A549 (cell line): ENCODE data around the gene CYP26C1. TPM values are rescaled to one million over a fixed set of nuclear protein-coding genes. Genes with fewer than 3 reads are reported as not detected.

Experiments used
- ATAC-seq, 2 experiments: fragments of 200-7000 bp in 1 of 2; fragments of >200 bp in 1 of 2; cut with Nextera tagmentation in 1 of 2; cut with Tn5 transposase in 1 of 2; 3 replicates each; pipeline versions ENCODE4 v1.8.0 to v1.9.1; 2018 to 2020; ENCODE audit warnings: mild to moderate bottlenecking in 1 of 2, moderate library complexity in 1 of 2
- CTCF ChIA-PET: fragments of 300-600 bp; sonication (Branson Sonifier 250); formaldehyde crosslinking; extraction: SDS; loops from one replicate; lab custom pipeline; 2021; ENCODE audit warnings: antibody characterized with exemption, inconsistent platforms; lab: Yijun Ruan, JAX
- POLR2A ChIA-PET: fragments of 350-600 bp; formaldehyde crosslinking; extraction: SDS; loops from one replicate; lab custom pipeline; 2021; ENCODE audit warnings: antibody characterized with exemption, inconsistent platforms; lab: Yijun Ruan, JAX
- DNase-seq, 2 experiments: peaks; one replicate each; pipeline versions ENCODE4 v3.0.0 to v3.0.0-alpha.2; 2011 to 2016; ENCODE audit warnings: low read depth in 1 of 2, low spot score in 1 of 2
- FAIRE-seq: peaks from 2 replicates; lab custom pipeline; 2011; peaks lifted over from hg19 to GRCh38; lab: Jason Lieb, UNC
- H3K27ac ChIP-seq, 2 experiments: fragments of >200 bp; sonication (Bioruptor Twin); formaldehyde crosslinking; 3 replicates each; pipeline ENCODE4 v1.5.1; 2016 to 2017
- H3K4me1 ChIP-seq: fragments of >200 bp; sonication (Bioruptor Twin); formaldehyde crosslinking; 3 replicates; pipeline ENCODE4 v1.6.1; 2016
- H3K4me2 ChIP-seq: fragments of >200 bp; sonication (Bioruptor Twin); formaldehyde crosslinking; 3 replicates; pipeline ENCODE4 v1.6.1; 2016
- H3K4me3 ChIP-seq: fragments of >200 bp; sonication (Bioruptor Twin); formaldehyde crosslinking; 3 replicates; pipeline ENCODE4 v1.5.1; 2016
- H3K9me3 ChIP-seq: fragments of >200 bp; sonication (Bioruptor Twin); formaldehyde crosslinking; 3 replicates; pipeline ENCODE4 v1.6.1; 2016
- BHLHE40 ChIP-seq: IDR thresholded peaks from 2 replicates; pipeline ENCODE4 v1.6.1; 2012; ENCODE audit warnings: low read depth, low read length, inconsistent platforms
- CBX2 ChIP-seq: fragments of 200-600 bp; sonication (generic); IDR thresholded peaks from 2 replicates; pipeline ENCODE4 v1.6.1; 2016; ENCODE audit warnings: low read depth, mild to moderate bottlenecking, borderline replicate concordance
- EHMT2 ChIP-seq: fragments of 200-600 bp; sonication (generic); IDR thresholded peaks from 2 replicates; pipeline ENCODE4 v1.6.1; 2016; ENCODE audit warnings: antibody characterized with exemption, low read depth, mild to moderate bottlenecking, moderate library complexity
- EP300 ChIP-seq, 2 experiments: fragments of >200 bp; sonication (Bioruptor Twin); formaldehyde crosslinking; IDR thresholded peaks; 2 replicates in 1 of 2; 3 replicates in 1 of 2; pipeline ENCODE4 v1.6.1; 2016 to 2017
- ESRRA ChIP-seq: fragments of 150-350 bp; IDR thresholded peaks from 2 replicates; pipeline ENCODE4 v1.6.1; 2014; ENCODE audit warnings: mild to moderate bottlenecking, low read length, borderline replicate concordance
- FOSL2 ChIP-seq, 2 experiments: fragments of 450-650 bp in 1 of 2; fragments of >200 bp in 1 of 2; sonication (Bioruptor Twin) in 1 of 2; formaldehyde crosslinking; IDR thresholded peaks; 2 replicates each; pipeline versions ENCODE4 v1.5.0 to v1.6.1; 2016 to 2020; ENCODE audit warnings: mild to moderate bottlenecking in 1 of 2, moderate library complexity in 1 of 2
- FOXS1 ChIP-seq: fragments of 250-450 bp; sonication (Bioruptor Pico); IDR thresholded peaks from 2 replicates; pipeline ENCODE4 v1.5.0; 2020; ENCODE audit warnings: mild to moderate bottlenecking, moderate library complexity
- HEYL ChIP-seq: fragments of 250-450 bp; sonication (Bioruptor Pico); IDR thresholded peaks from 2 replicates; pipeline ENCODE4 v1.8.0; 2021; ENCODE audit warnings: mild to moderate bottlenecking, moderate library complexity
- KDM5A ChIP-seq: fragments of 200-600 bp; sonication (generic); IDR thresholded peaks from 2 replicates; pipeline ENCODE4 v1.6.1; 2016; ENCODE audit warnings: antibody characterized with exemption, mild to moderate bottlenecking
- NPAS2 ChIP-seq: fragments of 250-450 bp; sonication (Bioruptor Pico); IDR thresholded peaks from 2 replicates; pipeline ENCODE4 v1.8.0; 2022; ENCODE audit warnings: mild to moderate bottlenecking, moderate library complexity, borderline replicate concordance
- NR3C1 ChIP-seq: fragments of >200 bp; sonication (Bioruptor Twin); formaldehyde crosslinking; IDR thresholded peaks from 3 replicates; pipeline ENCODE4 v1.6.1; 2017
- POLR2A ChIP-seq: IDR thresholded peaks from 2 replicates; pipeline ENCODE4 v1.6.1; 2012; ENCODE audit warnings: mild to moderate bottlenecking, low read length
- POLR2AphosphoS2 ChIP-seq: conservative IDR thresholded peaks from 2 replicates; pipeline ENCODE4 v1.6.1; 2012; ENCODE audit warnings: low read length, improper control_type of control experiment, inconsistent platforms
- RAD21 ChIP-seq, 2 experiments: fragments of >200 bp in 1 of 2; sonication (Bioruptor Twin) in 1 of 2; formaldehyde crosslinking in 1 of 2; IDR thresholded peaks in 1 of 2; conservative IDR thresholded peaks in 1 of 2; 2 replicates in 1 of 2; 3 replicates in 1 of 2; pipeline ENCODE4 v1.6.1; 2012 to 2018; ENCODE audit warnings: inconsistent platforms in 1 of 2
- SMC3 ChIP-seq: fragments of >200 bp; sonication (Bioruptor Twin); formaldehyde crosslinking; IDR thresholded peaks from 3 replicates; pipeline ENCODE4 v1.6.1; 2018; ENCODE audit warnings: inconsistent platforms
- SREBF2 ChIP-seq: fragments of 450-650 bp; IDR thresholded peaks from 2 replicates; pipeline ENCODE4 v1.6.1; 2014; ENCODE audit warnings: mild to moderate bottlenecking, moderate library complexity
- ZSCAN20 ChIP-seq: fragments of 250-450 bp; sonication (Bioruptor Pico); IDR thresholded peaks from 2 replicates; pipeline ENCODE4 v1.8.0; 2022; ENCODE audit warnings: mild to moderate bottlenecking, moderate library complexity
- WGBS: methylation state at CpG from one replicate; pipeline ENCODE4 v1.1.6; 2017; ENCODE audit errors: missing lambda C conversion rate; 5-methylcytosine and 5-hydroxymethylcytosine counted together
- polyA plus RNA-seq, 4 experiments: library from polyadenylated mRNA; depleted of rRNA in 3 of 4; stranded (reverse); fragments of >200 nt; fragmentation: RNase III in 1 of 4; extraction: RNeasy Plus Mini Kit Qiagen cat#74134 plus additional on column Dnase treatment in 1 of 4; gene quantifications; 2 replicates in 3 of 4; 3 replicates in 1 of 4; pipeline ENCODE4 v1.2.3, GENCODE V29; 2011 to 2017
- TF ChIP-seq, protein P1 (sequence below): fragments of >200 bp; sonication (Bioruptor Twin); formaldehyde crosslinking; IDR thresholded peaks from 3 replicates; pipeline ENCODE4 v1.6.1; 2016
- TF ChIP-seq, protein P2 (sequence below): IDR thresholded peaks from 2 replicates; pipeline ENCODE4 v1.6.1; 2012; ENCODE audit warnings: low read depth, borderline replicate concordance
- TF ChIP-seq, protein P3 (sequence below): fragments of 150-350 bp; IDR thresholded peaks from 2 replicates; pipeline ENCODE4 v1.6.1; 2014; ENCODE audit warnings: low read depth, mild to moderate bottlenecking, low read length
- TF ChIP-seq, protein P4 (sequence below): IDR thresholded peaks from 2 replicates; pipeline ENCODE4 v1.6.1; 2012

The CYP26C1 gene
- polyA plus RNA-seq, 2 of the 4 experiments (the other 2 are of a cell fraction) = not detected

DNA sequence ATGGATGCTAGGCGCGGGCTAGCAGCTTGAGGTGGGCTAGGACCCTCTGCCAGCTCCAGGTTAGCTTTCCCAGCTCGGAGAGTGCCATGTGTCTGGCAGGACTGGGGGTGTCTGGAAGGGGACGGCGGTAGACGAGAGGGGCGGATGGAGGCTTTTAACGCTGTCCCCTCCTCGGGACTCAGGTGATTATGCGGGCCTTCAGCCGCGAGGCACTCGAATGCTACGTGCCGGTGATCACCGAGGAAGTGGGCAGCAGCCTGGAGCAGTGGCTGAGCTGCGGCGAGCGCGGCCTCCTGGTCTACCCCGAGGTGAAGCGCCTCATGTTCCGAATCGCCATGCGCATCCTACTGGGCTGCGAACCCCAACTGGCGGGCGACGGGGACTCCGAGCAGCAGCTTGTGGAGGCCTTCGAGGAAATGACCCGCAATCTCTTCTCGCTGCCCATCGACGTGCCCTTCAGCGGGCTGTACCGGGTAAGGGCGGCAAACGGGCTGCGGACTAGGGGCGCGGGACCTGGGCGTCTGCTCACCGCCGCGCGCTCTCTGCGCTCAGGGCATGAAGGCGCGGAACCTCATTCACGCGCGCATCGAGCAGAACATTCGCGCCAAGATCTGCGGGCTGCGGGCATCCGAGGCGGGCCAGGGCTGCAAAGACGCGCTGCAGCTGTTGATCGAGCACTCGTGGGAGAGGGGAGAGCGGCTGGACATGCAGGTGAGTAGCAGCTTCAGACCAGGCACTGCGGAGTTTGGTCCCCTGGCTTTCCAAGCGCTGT is 14.2 kb downstream of the CYP26C1 start:
- 89% methylated on average over 65 of the region's 67 CpGs for WGBS
- Histone ChIP-seq H3K9me3 (no peaks in the 10 kb centered on the region), H3K4me3 (peak overlapping the region; percentile 61), H3K4me1 (peaks cover 26% of the 10 kb centered on the region; the same call in 2 of the 3 replicates), H3K27ac (peak overlapping the region; percentile 57 to 86), H3K4me2 (peak overlapping the region; percentile 96)
- no peak for DNase-seq
- ATAC-seq = no peak
- FAIRE-seq = no peak
- CTCF ChIA-PET = interaction anchor here (0.6 to 8.8 kb wide), 13 partner anchors 10 to 275 kb away, joined by 3 to 88 read pairs (median 4); no protein-coding TSS in a partner anchor
- POLR2A ChIA-PET = interaction anchor here (1.2 kb wide), 1 partner anchor 183 kb away, joined by 4 read pairs; no protein-coding TSS in a partner anchor
- TF ChIP-seq CBX2 = no peak
- TF ChIP-seq NR3C1 = no peak
- no peak for TF ChIP-seq FOSL2 (IDR thresholded peaks at IDR 0.05)
- no peak for TF ChIP-seq FOSL2 (CRISPR knock-in tag; IDR thresholded peaks at IDR 0.05)
- TF ChIP-seq, protein P1, sequence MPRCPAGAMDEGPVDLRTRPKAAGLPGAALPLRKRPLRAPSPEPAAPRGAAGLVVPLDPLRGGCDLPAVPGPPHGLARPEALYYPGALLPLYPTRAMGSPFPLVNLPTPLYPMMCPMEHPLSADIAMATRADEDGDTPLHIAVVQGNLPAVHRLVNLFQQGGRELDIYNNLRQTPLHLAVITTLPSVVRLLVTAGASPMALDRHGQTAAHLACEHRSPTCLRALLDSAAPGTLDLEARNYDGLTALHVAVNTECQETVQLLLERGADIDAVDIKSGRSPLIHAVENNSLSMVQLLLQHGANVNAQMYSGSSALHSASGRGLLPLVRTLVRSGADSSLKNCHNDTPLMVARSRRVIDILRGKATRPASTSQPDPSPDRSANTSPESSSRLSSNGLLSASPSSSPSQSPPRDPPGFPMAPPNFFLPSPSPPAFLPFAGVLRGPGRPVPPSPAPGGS = no peak
- TF ChIP-seq, protein P2, sequence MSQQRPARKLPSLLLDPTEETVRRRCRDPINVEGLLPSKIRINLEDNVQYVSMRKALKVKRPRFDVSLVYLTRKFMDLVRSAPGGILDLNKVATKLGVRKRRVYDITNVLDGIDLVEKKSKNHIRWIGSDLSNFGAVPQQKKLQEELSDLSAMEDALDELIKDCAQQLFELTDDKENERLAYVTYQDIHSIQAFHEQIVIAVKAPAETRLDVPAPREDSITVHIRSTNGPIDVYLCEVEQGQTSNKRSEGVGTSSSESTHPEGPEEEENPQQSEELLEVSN = no peak
- no peak for TF ChIP-seq FOXS1
- no peak for TF ChIP-seq SREBF2
- TF ChIP-seq NPAS2 (CRISPR knock-in tag) = no peak

DNA sequence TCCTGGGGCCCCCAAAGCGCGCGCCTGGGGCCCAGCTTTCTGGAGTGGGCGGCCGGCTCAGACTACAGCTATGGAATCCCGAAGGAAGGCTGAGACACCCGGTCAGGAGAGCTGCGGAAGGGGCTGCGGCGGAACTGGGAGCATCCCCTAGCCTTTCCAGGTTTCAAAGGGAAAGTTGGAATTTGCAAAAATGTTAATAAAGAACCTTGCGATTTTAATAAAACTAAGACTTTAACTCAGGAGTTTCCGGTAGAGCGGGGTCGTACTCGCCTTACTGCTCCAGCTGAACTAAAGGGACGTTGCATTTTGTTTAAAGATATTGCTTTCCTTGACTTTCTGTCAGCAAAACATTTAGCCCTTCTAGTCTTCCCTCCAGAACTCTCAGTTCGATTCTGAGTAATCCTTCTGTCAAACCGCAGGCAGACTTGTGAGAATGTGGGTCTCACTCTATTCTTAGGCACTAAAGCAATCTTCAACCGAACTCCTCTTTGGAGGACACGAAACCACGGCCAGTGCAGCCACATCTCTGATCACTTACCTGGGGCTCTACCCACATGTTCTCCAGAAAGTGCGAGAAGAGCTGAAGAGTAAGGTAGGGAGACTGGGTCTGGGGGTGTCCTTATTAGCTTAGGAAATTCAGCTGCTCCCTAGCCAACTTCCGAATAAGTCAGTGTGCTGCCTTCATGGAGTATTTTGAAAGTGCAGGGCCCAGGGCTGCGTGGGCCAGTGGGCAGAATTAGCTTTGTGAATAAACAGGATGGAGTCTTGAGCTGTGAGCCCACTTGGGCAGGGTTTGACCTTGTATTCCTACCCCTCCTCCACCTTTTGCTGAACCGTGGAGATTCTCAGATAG is 15.0 kb downstream of the CYP26C1 start:
- ATAC-seq (no peak), DNase-seq (no peak), FAIRE-seq (no peak)
- 90% methylated on average over 20 of the region's 25 CpGs for WGBS
- no peak overlapping the region for H3K27ac ChIP-seq
- TF ChIP-seq ESRRA = no peak
- TF ChIP-seq SMC3 = no peak
- no peak for TF ChIP-seq POLR2A
- no peak for TF ChIP-seq NPAS2 (CRISPR knock-in tag)
- TF ChIP-seq EP300 (IDR thresholded peaks at IDR 0.05) = no peak
- TF ChIP-seq POLR2AphosphoS2 = no peak
- no peak for TF ChIP-seq FOSL2 (IDR thresholded peaks at IDR 0.05)
- no peak for TF ChIP-seq FOSL2 (CRISPR knock-in tag; IDR thresholded peaks at IDR 0.05)
- TF ChIP-seq ZSCAN20 (CRISPR knock-in tag) = no peak
- no peak for TF ChIP-seq BHLHE40
- TF ChIP-seq HEYL (CRISPR knock-in tag) = no peak
- TF ChIP-seq, protein P3, sequence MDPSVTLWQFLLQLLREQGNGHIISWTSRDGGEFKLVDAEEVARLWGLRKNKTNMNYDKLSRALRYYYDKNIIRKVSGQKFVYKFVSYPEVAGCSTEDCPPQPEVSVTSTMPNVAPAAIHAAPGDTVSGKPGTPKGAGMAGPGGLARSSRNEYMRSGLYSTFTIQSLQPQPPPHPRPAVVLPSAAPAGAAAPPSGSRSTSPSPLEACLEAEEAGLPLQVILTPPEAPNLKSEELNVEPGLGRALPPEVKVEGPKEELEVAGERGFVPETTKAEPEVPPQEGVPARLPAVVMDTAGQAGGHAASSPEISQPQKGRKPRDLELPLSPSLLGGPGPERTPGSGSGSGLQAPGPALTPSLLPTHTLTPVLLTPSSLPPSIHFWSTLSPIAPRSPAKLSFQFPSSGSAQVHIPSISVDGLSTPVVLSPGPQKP = no peak
- no peak for TF ChIP-seq RAD21 (conservative IDR thresholded peaks at IDR 0.05 in 1 of 2, IDR thresholded peaks at IDR 0.05 in 1 of 2)
- TF ChIP-seq, protein P4, sequence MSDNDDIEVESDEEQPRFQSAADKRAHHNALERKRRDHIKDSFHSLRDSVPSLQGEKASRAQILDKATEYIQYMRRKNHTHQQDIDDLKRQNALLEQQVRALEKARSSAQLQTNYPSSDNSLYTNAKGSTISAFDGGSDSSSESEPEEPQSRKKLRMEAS = no peak
- TF ChIP-seq EHMT2 = no peak
- no peak for TF ChIP-seq KDM5A
- H3K4me1 ChIP-seq = peaks cover 34% of the 10 kb centered on the region; the same call in 2 of the 3 replicates
- no peak overlapping the region for H3K4me3 ChIP-seq
- POLR2A ChIA-PET = no interaction called here
- H3K4me2 ChIP-seq = no peak overlapping the region
- H3K9me3 ChIP-seq = no peaks in the 10 kb centered on the region
- CTCF ChIA-PET = interaction anchor here (0.6 to 8.8 kb wide), 11 partner anchors 10 to 277 kb away, joined by 3 to 88 read pairs (median 4); no protein-coding TSS in a partner anchor
